K562 treated with DMSO at 1 percent for 48 hours (cell line): ENCODE results near the gene ALDH3B2. TPM values are rescaled to one million over a fixed set of nuclear protein-coding genes. Genes with fewer than 3 reads are reported as not detected.

Source experiments
- total RNA-seq: library from RNA; unstranded; fragments of 300-600 nt; gene quantifications from 2 replicates; pipeline ENCODE4 v1.2.3, GENCODE V29; 2022; ENCODE audit warnings: low replicate concordance; ENCODE audit errors: extremely low read depth

Gene ALDH3B2
- not detected in 2 replicates for total RNA-seq

GRCh38 chr11:67674442-67674871 is at the start of gene ALDH3B2:
ALDH3B2 (minus strand) TSS chr11:67674623; CDS start chr11:67666935, 7,688 bp downstream.

GRCh38 chr11:67639438-67639859 is 35.0 kb downstream of the ALDH3B2 start, which contains the start of gene TBX10:
TBX10 (minus strand) TSS chr11:67639763; CDS start chr11:67639472, 291 bp downstream.

GRCh38 chr11:67629386-67630227 is 44.8 kb downstream of the ALDH3B2 start, which contains the start of gene NUDT8:
NUDT8 (minus strand) TSS chr11:67629937; CDS start chr11:67629911, 26 bp downstream.

Other genes with a start within 250 kb of the ALDH3B2 start
- not detected in 2 replicates for gene RPS6KB2, start 246.1 kb downstream of the ALDH3B2 start, total RNA-seq
- gene PTPRCAP, start 236.9 kb downstream of the ALDH3B2 start, total RNA-seq: not detected in 2 replicates
- gene CORO1B, start 231.1 kb downstream of the ALDH3B2 start, total RNA-seq: 458 TPM in 1 of 2 replicates, not detected in the other
- not detected in 2 replicates for gene GPR152, start 221.9 kb downstream of the ALDH3B2 start, total RNA-seq
- not detected in 2 replicates for gene CABP4, start 219.3 kb downstream of the ALDH3B2 start, total RNA-seq
- gene TMEM134, start 205.4 kb downstream of the ALDH3B2 start, total RNA-seq: not detected in 2 replicates
- gene AIP, start 191.6 kb downstream of the ALDH3B2 start, total RNA-seq: not detected in 2 replicates
- gene PITPNM1, start 169.3 kb downstream of the ALDH3B2 start, total RNA-seq: not detected in 2 replicates
- gene CDK2AP2, start 166.5 kb downstream of the ALDH3B2 start, total RNA-seq: not detected in 2 replicates
- gene CABP2, start 151.2 kb downstream of the ALDH3B2 start, total RNA-seq: not detected in 2 replicates
- gene GSTP1, start 90.8 kb downstream of the ALDH3B2 start, total RNA-seq: 2,352 TPM in 1 of 2 replicates, not detected in the other
- gene NDUFV1, start 67.7 kb downstream of the ALDH3B2 start, total RNA-seq: not detected in 2 replicates
- not detected in 2 replicates for gene NUDT8, start 44.7 kb downstream of the ALDH3B2 start, total RNA-seq
- gene TBX10, start 34.9 kb downstream of the ALDH3B2 start, total RNA-seq: not detected in 2 replicates
- not detected in 2 replicates for gene ACY3, start 23.9 kb downstream of the ALDH3B2 start, total RNA-seq